CD4-positive, alpha-beta memory T cell (primary cell): Measurements from ENCODE around the gene BFAR. TPM values are rescaled to one million over a fixed set of nuclear protein-coding genes. Genes with fewer than 3 reads are reported as not detected.
"Not testable (repeated sequence)": the region's sequence is repeated elsewhere in the genome, so short reads cannot be mapped to it uniquely, and the experiment has no call there.

Source experiments
- CTCF ChIA-PET: fragments of 350-600 bp; sonication (Branson Sonifier 250); formaldehyde crosslinking; loops from one replicate; lab custom pipeline; 2021; ENCODE audit warnings: inconsistent platforms; ENCODE audit not compliant: partially characterized antibody; lab: Charles Lee
- POLR2A ChIA-PET: fragments of 350-600 bp; sonication (Branson Sonifier 250); formaldehyde crosslinking; loops from one replicate; lab custom pipeline; 2021; ENCODE audit not compliant: partially characterized antibody; lab: Charles Lee
- DNase-seq, 5 donors: peaks; one replicate each; pipeline versions ENCODE4 v3.0.0 to v3.0.0-alpha.2; 2020 to 2022; ENCODE audit warnings: mixed read lengths in 1 of 5
- H3K27ac ChIP-seq: one replicate; pipeline ENCODE4 v1.7.0; 2013; ENCODE audit warnings: low read depth, low read length
- H3K27me3 ChIP-seq: 2 replicates; pipeline ENCODE4 v1.7.0; 2013; ENCODE audit warnings: mild to moderate bottlenecking, low read length, moderate library complexity; ENCODE audit not compliant: insufficient read depth
- H3K36me3 ChIP-seq: 2 replicates; pipeline ENCODE4 v1.7.0; 2013; ENCODE audit warnings: mild to moderate bottlenecking, low read length, moderate library complexity; ENCODE audit not compliant: insufficient read depth
- H3K4me1 ChIP-seq: 2 replicates; pipeline ENCODE4 v1.7.0; 2013; ENCODE audit warnings: mild to moderate bottlenecking, low read length, moderate library complexity; ENCODE audit not compliant: insufficient read depth
- H3K4me3 ChIP-seq, 2 donors: one replicate each; pipeline ENCODE4 v1.7.0; 2013; ENCODE audit warnings: low read length in 2 of 2, mild to moderate bottlenecking in 1 of 2
- H3K9me3 ChIP-seq, 2 donors: one replicate each; pipeline ENCODE4 v1.7.0; 2013; ENCODE audit warnings: low read length in 2 of 2, control low read depth in 1 of 2; ENCODE audit not compliant: control insufficient read depth in 1 of 2
- H3K27ac Mint-ChIP-seq, 7 donors: one replicate each; pipeline ENCODE4 v1.8.0; 2020 to 2021; ENCODE audit warnings: mixed read lengths in 7 of 7, mild to moderate bottlenecking in 6 of 7, inconsistent platforms in 3 of 7, moderate library complexity in 3 of 7
- H3K27me3 Mint-ChIP-seq, 2 donors: one replicate each; pipeline ENCODE4 v1.8.0; 2020 to 2021; ENCODE audit warnings: mixed read lengths in 2 of 2
- H3K36me3 Mint-ChIP-seq, 2 donors: one replicate each; pipeline ENCODE4 v1.8.0; 2020 to 2021; ENCODE audit warnings: mixed read lengths in 2 of 2, inconsistent platforms in 1 of 2, mild to moderate bottlenecking in 1 of 2
- H3K4me1 Mint-ChIP-seq, 4 donors: one replicate each; pipeline ENCODE4 v1.8.0; 2020 to 2021; ENCODE audit warnings: mixed read lengths in 4 of 4, mild to moderate bottlenecking in 1 of 4
- H3K4me3 Mint-ChIP-seq, 8 donors: one replicate each; pipeline ENCODE4 v1.8.0; 2020 to 2021; ENCODE audit warnings: mixed read lengths in 8 of 8, mild to moderate bottlenecking in 7 of 8, moderate library complexity in 6 of 8, inconsistent platforms in 3 of 8
- H3K9me3 Mint-ChIP-seq, 8 donors: one replicate each; pipeline ENCODE4 v1.8.0; 2020 to 2021; ENCODE audit warnings: mixed read lengths in 8 of 8, mild to moderate bottlenecking in 5 of 8, inconsistent platforms in 3 of 8, moderate library complexity in 1 of 8
- intact Hi-C: fragments of 100-400 bp; cut with micrococcal nuclease; formaldehyde crosslinking; loops from one replicate; pipeline ENCODE4 v1.15.1; 2023
- polyA plus RNA-seq, 2 donors: library from polyadenylated mRNA; unstranded; fragments of 300-500 nt; fragmentation: Illumina TruSeq; gene quantifications; one replicate each; pipeline ENCODE4 v1.2.3, GENCODE V29; 2021
- total RNA-seq, 2 experiments: library from RNA; stranded (reverse); gene quantifications; one replicate each; pipeline ENCODE4 v1.2.3, GENCODE V29; 2021

The BFAR gene
- total and polyA plus RNA-seq, 4 experiments from 2014 or later = 31.2 to 79.6 (median 62.8) TPM

- intact Hi-C loops = loop anchor here (10.0 kb wide), 2 partner anchors 459 to 711 kb away; partner anchors contain the start of genes ERCC4 and RRN3
- Mint-ChIP-seq H3K4me1 (peaks cover 37 to 72% (median 51%) of the 10 kb centered on the region in 4 donors), H3K36me3 (peaks cover 5 to 50% of the 10 kb centered on the region in 2 donors), H3K9me3 (no peaks in the 10 kb centered on the region), H3K4me3 (peak overlapping the region in 3 of 8 donors; percentile 22 to 100 (median 36)), H3K27me3 (no peaks in the 10 kb centered on the region), H3K27ac (peak overlapping the region; percentile 6 to 100 (median 73))
- no peaks in the 10 kb centered on the region for H3K9me3 ChIP-seq
- ChIA-PET POLR2A (no interaction called here), CTCF (no interaction called here)
- peak overlapping the region; percentile 1 for H3K27ac ChIP-seq
- no peak overlapping the region for H3K4me3 ChIP-seq
- no peak for DNase-seq
- peaks cover 52% of the 10 kb centered on the region for H3K4me1 ChIP-seq
- peaks cover 2% of the 10 kb centered on the region for H3K36me3 ChIP-seq
- no peaks in the 10 kb centered on the region for H3K27me3 ChIP-seq
These were observed 2.8 kb downstream of the BFAR start for GRCh38 chr16:14635395-14636165.

- Mint-ChIP-seq H3K27ac (peak overlapping the region; percentile 6 to 87 (median 44)), H3K36me3 (peaks cover 11 to 57% of the 10 kb centered on the region in 2 donors), H3K4me3 (peak overlapping the region in 2 of 8 donors; percentile 22 to 100), H3K4me1 (peaks cover 39 to 72% (median 56%) of the 10 kb centered on the region in 4 donors)
- H3K4me1 ChIP-seq = peaks cover 45% of the 10 kb centered on the region
- H3K4me3 ChIP-seq, H3K27me3 Mint-ChIP-seq, H3K27me3 ChIP-seq, POLR2A ChIA-PET, H3K9me3 Mint-ChIP-seq, DNase-seq, H3K27ac ChIP-seq, H3K36me3 ChIP-seq, H3K9me3 ChIP-seq, CTCF ChIA-PET: not testable (repeated sequence)
- intact Hi-C loops = loop anchor here (10.0 kb wide), 2 partner anchors 458 to 712 kb away; partner anchors contain the start of genes ERCC4 and RRN3
These were observed 3.6 kb downstream of the BFAR start for GRCh38 chr16:14636179-14636950.

- intact Hi-C loops = loop anchor here (10.0 kb wide), 2 partner anchors 458 to 712 kb away; partner anchors contain the start of genes ERCC4 and RRN3
- H3K9me3 ChIP-seq, H3K27me3 ChIP-seq, DNase-seq, H3K27ac ChIP-seq, H3K4me3 Mint-ChIP-seq, CTCF ChIA-PET, H3K36me3 ChIP-seq, H3K27me3 Mint-ChIP-seq, H3K9me3 Mint-ChIP-seq, POLR2A ChIA-PET, H3K4me3 ChIP-seq: not testable (repeated sequence)
- Mint-ChIP-seq H3K4me1 (peaks cover 40 to 72% (median 57%) of the 10 kb centered on the region in 4 donors), H3K36me3 (peaks cover 11 to 58% of the 10 kb centered on the region in 2 donors), H3K27ac (peak overlapping the region in 3 of 7 donors; percentile 64 to 78 (median 73))
- peaks cover 40% of the 10 kb centered on the region for H3K4me1 ChIP-seq
These were observed 4.1 kb downstream of the BFAR start for GRCh38 chr16:14636951-14637240.

- no peak for DNase-seq
- Mint-ChIP-seq H3K9me3 (no peaks in the 10 kb centered on the region), H3K36me3 (peaks cover 14 to 56% of the 10 kb centered on the region in 2 donors), H3K4me3 (no peak overlapping the region), H3K27me3 (no peaks in the 10 kb centered on the region), H3K4me1 (peaks cover 25 to 44% (median 34%) of the 10 kb centered on the region in 4 donors), H3K27ac (peak overlapping the region in 3 of 7 donors; percentile 7 to 32 (median 31))
- H3K27me3 ChIP-seq = no peaks in the 10 kb centered on the region
- no peak overlapping the region for H3K27ac ChIP-seq
- no peaks in the 10 kb centered on the region for H3K9me3 ChIP-seq
- ChIA-PET POLR2A (no interaction called here), CTCF (no interaction called here)
- intact Hi-C loops = no loop called here
- H3K4me3 ChIP-seq = no peak overlapping the region
- H3K36me3 ChIP-seq = peaks cover 8% of the 10 kb centered on the region
- peaks cover 17% of the 10 kb centered on the region for H3K4me1 ChIP-seq
These were observed 7.8 kb downstream of the BFAR start for GRCh38 chr16:14640538-14640937.

- Mint-ChIP-seq H3K27ac (peak overlapping the region in 2 of 7 donors; percentile 7 to 23), H3K9me3 (no peaks in the 10 kb centered on the region), H3K4me1 (peaks cover 20 to 38% (median 30%) of the 10 kb centered on the region in 4 donors), H3K36me3 (peaks cover 15 to 54% of the 10 kb centered on the region in 2 donors), H3K4me3 (no peak overlapping the region), H3K27me3 (no peaks in the 10 kb centered on the region)
- ChIA-PET POLR2A (interaction anchor here (1.0 kb wide), 1 partner anchor 11 kb away, joined by 5 read pairs; the partner anchor contains the start of gene PARN), CTCF (no interaction called here)
- Histone ChIP-seq H3K4me1 (peaks cover 11% of the 10 kb centered on the region), H3K27me3 (no peaks in the 10 kb centered on the region), H3K27ac (no peak overlapping the region), H3K36me3 (peaks cover 14% of the 10 kb centered on the region), H3K9me3 (no peaks in the 10 kb centered on the region), H3K4me3 (no peak overlapping the region)
- intact Hi-C loops = no loop called here
- DNase-seq = no peak
These were observed 8.5 kb downstream of the BFAR start for GRCh38 chr16:14641206-14641605.

GRCh38 chr16:14641926-14642325, 9.2 kb downstream of the BFAR start:
- intact Hi-C loops = no loop called here
- Histone ChIP-seq H3K36me3 (peaks cover 14% of the 10 kb centered on the region), H3K27me3 (no peaks in the 10 kb centered on the region), H3K4me3 (no peak overlapping the region), H3K27ac (no peak overlapping the region), H3K4me1 (peaks cover 11% of the 10 kb centered on the region), H3K9me3 (no peaks in the 10 kb centered on the region)
- ChIA-PET CTCF (no interaction called here), POLR2A (interaction anchor here (1.0 kb wide), 1 partner anchor 12 kb away, joined by 5 read pairs; the partner anchor contains the start of gene PARN)
- peak overlapping the region in 6 of 7 donors; percentile 6 to 86 (median 48) for H3K27ac Mint-ChIP-seq
- no peak overlapping the region for H3K4me3 Mint-ChIP-seq
- H3K9me3 Mint-ChIP-seq = no peaks in the 10 kb centered on the region
- no peaks in the 10 kb centered on the region for H3K27me3 Mint-ChIP-seq
- H3K36me3 Mint-ChIP-seq = peaks cover 15 to 54% of the 10 kb centered on the region in 2 donors
- no peak for DNase-seq
- peaks cover 16 to 31% (median 24%) of the 10 kb centered on the region in 4 donors for H3K4me1 Mint-ChIP-seq

- H3K27ac Mint-ChIP-seq = peak overlapping the region in 2 of 7 donors; percentile 12 to 49
- Histone ChIP-seq H3K27me3 (no peaks in the 10 kb centered on the region), H3K4me1 (no peaks in the 10 kb centered on the region), H3K9me3 (no peaks in the 10 kb centered on the region), H3K27ac (no peak overlapping the region), H3K4me3 (no peak overlapping the region), H3K36me3 (peaks cover 55% of the 10 kb centered on the region)
- no peak overlapping the region for H3K4me3 Mint-ChIP-seq
- H3K36me3 Mint-ChIP-seq = peaks cover 25 to 61% of the 10 kb centered on the region in 2 donors
- peaks cover 0 to 2% (median 0%) of the 10 kb centered on the region in 4 donors for H3K4me1 Mint-ChIP-seq
- CTCF ChIA-PET = interaction anchor here (1.2 kb wide), 1 partner anchor 10 kb away, joined by 3 read pairs; no protein-coding TSS in a partner anchor
- no peaks in the 10 kb centered on the region for H3K27me3 Mint-ChIP-seq
- intact Hi-C loops = no loop called here
- POLR2A ChIA-PET = no interaction called here
- no peak for DNase-seq
- H3K9me3 Mint-ChIP-seq = no peaks in the 10 kb centered on the region
These were observed 17.1 kb downstream of the BFAR start for GRCh38 chr16:14649816-14650215.
